Measurements from ENCODE around the gene SLFN11. TPM values are rescaled to one million over a fixed set of nuclear protein-coding genes. Genes with fewer than 3 reads are reported as not detected.
"Not testable (repeated sequence)": the region's sequence is repeated elsewhere in the genome, so short reads cannot be mapped to it uniquely, and the experiment has no call there.

SLFN11 gene
- total RNA-seq, 1 experiment from 2014 or later: 7.5 TPM

GRCh38 chr17:35341411-35341992 lies 31.9 kb downstream of the SLFN11 start:
- POLR2A ChIA-PET (ENCODE audit: unreplicated experiment): no interaction called here
- no TSS peak for BruUV-seq (replicated peaks)

GRCh38 chr17:35338230-35338629 lies 35.2 kb downstream of the SLFN11 start:
- H3K9ac ChIP-seq (ENCODE audit: low read length): no peak overlapping the region
- no peak overlapping the region for H3K4me3 ChIP-seq (ENCODE audit: low read length)
- no peaks in the 10 kb centered on the region for H3K36me3 ChIP-seq (ENCODE audit: low read depth, low read length)
- peaks cover 20% of the 10 kb centered on the region for H3K27me3 ChIP-seq (ENCODE audit: low read length)
- ATAC-seq (no peak), DNase-seq (no peak)
- no peak overlapping the region for H2AFZ ChIP-seq (ENCODE audit: low read length)
- H4K20me1 ChIP-seq (ENCODE audit: low read length): no peaks in the 10 kb centered on the region
- ChIA-PET POLR2A (ENCODE audit: unreplicated experiment) (no interaction called here), CTCF (no interaction called here)
- no peaks in the 10 kb centered on the region for H3K4me1 ChIP-seq (ENCODE audit: insufficient read depth, low read length)
- BruUV-seq (replicated peaks): no TSS peak
- H3K9me3 ChIP-seq (ENCODE audit: low read length): 0 out of 2 replicates have a peak, but pooled peaks cover 5% of the 10 kb centered on the region
- H3K27ac ChIP-seq (ENCODE audit: low read length): no peak overlapping the region
- no peak overlapping the region for H3K4me2 ChIP-seq (ENCODE audit: low read length)
- no peaks in the 10 kb centered on the region for H3K9me2 ChIP-seq (replicated peaks; ENCODE audit: low read length)
- intact Hi-C loops (cut with micrococcal nuclease): no loop called here
- no peaks in the 10 kb centered on the region for H3F3A ChIP-seq (ENCODE audit: low read length, unreplicated experiment)
- TF ChIP-seq EZH2phosphoT487 (IDR thresholded peaks at IDR 0.05; ENCODE audit: borderline replicate concordance, low read length): no peak
- no peak for TF ChIP-seq CTCF (conservative IDR thresholded peaks at IDR 0.05; ENCODE audit: low read depth, low read length)
- TF ChIP-seq EZH2 (IDR thresholded peaks at IDR 0.05; ENCODE audit: low read length, unreplicated experiment): no peak
- no peaks in the 10 kb centered on the region for H3K79me2 ChIP-seq (ENCODE audit: low read length)

More at GRCh38 chr17:35341411-35341992, 31.9 kb downstream of the SLFN11 start:
- Histone ChIP-seq H3K9me2 (replicated peaks; ENCODE audit: low read length) (no peaks in the 10 kb centered on the region), H3K27me3 (ENCODE audit: low read length) (no peaks in the 10 kb centered on the region; the same call in 1 of the 2 replicates), H4K20me1 (ENCODE audit: low read length) (no peaks in the 10 kb centered on the region), H3F3A (ENCODE audit: low read length, unreplicated experiment) (no peaks in the 10 kb centered on the region), H3K36me3 (ENCODE audit: low read depth, low read length) (no peaks in the 10 kb centered on the region), H3K9me3 (ENCODE audit: low read length) (0 out of 2 replicates have a peak, but pooled peaks cover 5% of the 10 kb centered on the region), H3K27ac (ENCODE audit: low read length) (no peak overlapping the region), H3K4me3 (ENCODE audit: low read length) (no peak overlapping the region), H3K4me2 (ENCODE audit: low read length) (no peak overlapping the region), H3K4me1 (ENCODE audit: insufficient read depth, low read length) (no peaks in the 10 kb centered on the region), H3K9ac (ENCODE audit: low read length) (no peak overlapping the region), H2AFZ (ENCODE audit: low read length) (no peak overlapping the region), H3K79me2 (ENCODE audit: low read length) (no peaks in the 10 kb centered on the region)
- ATAC-seq (no peak), DNase-seq (no peak)
- TF ChIP-seq CTCF (conservative IDR thresholded peaks at IDR 0.05; ENCODE audit: low read depth, low read length) (no peak), EZH2phosphoT487 (IDR thresholded peaks at IDR 0.05; ENCODE audit: borderline replicate concordance, low read length) (no peak), EZH2 (IDR thresholded peaks at IDR 0.05; ENCODE audit: low read length, unreplicated experiment) (no peak)
- intact Hi-C loops (cut with micrococcal nuclease): no loop called here
- CTCF ChIA-PET: no interaction called here

GRCh38 chr17:35337364-35337763 lies 36.1 kb downstream of the SLFN11 start:
- Histone ChIP-seq H4K20me1 (ENCODE audit: low read length) (no peaks in the 10 kb centered on the region), H3K4me2 (ENCODE audit: low read length) (no peak overlapping the region), H3K9me3 (ENCODE audit: low read length) (0 out of 2 replicates have a peak, but pooled peaks cover 5% of the 10 kb centered on the region), H3K9me2 (replicated peaks; ENCODE audit: low read length) (no peaks in the 10 kb centered on the region), H3F3A (ENCODE audit: low read length, unreplicated experiment) (no peaks in the 10 kb centered on the region), H2AFZ (ENCODE audit: low read length) (no peak overlapping the region), H3K9ac (ENCODE audit: low read length) (no peak overlapping the region), H3K4me3 (ENCODE audit: low read length) (no peak overlapping the region), H3K36me3 (ENCODE audit: low read depth, low read length) (no peaks in the 10 kb centered on the region), H3K27me3 (ENCODE audit: low read length) (peaks cover 24% of the 10 kb centered on the region), H3K27ac (ENCODE audit: low read length) (no peak overlapping the region), H3K79me2 (ENCODE audit: low read length) (no peaks in the 10 kb centered on the region), H3K4me1 (ENCODE audit: insufficient read depth, low read length) (no peaks in the 10 kb centered on the region)
- DNase-seq: no peak
- ATAC-seq: no peak
- POLR2A ChIA-PET (ENCODE audit: unreplicated experiment): interaction anchor here (0.6 kb wide), 1 partner anchor 135 kb away, joined by 3 read pairs; no protein-coding TSS in a partner anchor
- TF ChIP-seq CTCF (conservative IDR thresholded peaks at IDR 0.05; ENCODE audit: low read depth, low read length) (no peak), EZH2phosphoT487 (IDR thresholded peaks at IDR 0.05; ENCODE audit: borderline replicate concordance, low read length) (no peak), EZH2 (IDR thresholded peaks at IDR 0.05; ENCODE audit: low read length, unreplicated experiment) (no peak)
- CTCF ChIA-PET: no interaction called here
- BruUV-seq (replicated peaks): no TSS peak
- intact Hi-C loops (cut with micrococcal nuclease): no loop called here

- H3K79me2 ChIP-seq (ENCODE audit: low read length); DNase-seq; H4K20me1 ChIP-seq (ENCODE audit: low read length); H2AFZ ChIP-seq (ENCODE audit: low read length); intact Hi-C loops (cut with micrococcal nuclease); ATAC-seq; BruUV-seq (replicated peaks); H3K27ac ChIP-seq (ENCODE audit: low read length); H3K36me3 ChIP-seq (ENCODE audit: low read depth, low read length); H3K9ac ChIP-seq (ENCODE audit: low read length); H3K9me2 ChIP-seq (replicated peaks; ENCODE audit: low read length); POLR2A ChIA-PET (ENCODE audit: unreplicated experiment); H3F3A ChIP-seq (ENCODE audit: low read length, unreplicated experiment); CTCF ChIA-PET; H3K4me2 ChIP-seq (ENCODE audit: low read length); H3K9me3 ChIP-seq (ENCODE audit: low read length); H3K4me3 ChIP-seq (ENCODE audit: low read length); H3K4me1 ChIP-seq (ENCODE audit: insufficient read depth, low read length): not testable (repeated sequence)
- peaks cover 35% of the 10 kb centered on the region for H3K27me3 ChIP-seq (ENCODE audit: low read length)
Observed at GRCh38 chr17:35333578-35333977, 39.8 kb downstream of the SLFN11 start.
